HG03457 (cell line): Measurements from ENCODE around the gene ZNF70.

Experiments
- ATAC-seq: cut with Tn5 transposase; IDR thresholded peaks from one replicate; pipeline ENCODE4 v1.9.1; 2021; ENCODE audit warnings: moderate number of reproducible peaks; ENCODE audit not compliant: unreplicated experiment

ZNF70 gene

GRCh38 chr22:23720855-23721254 is 30.1 kb downstream of the ZNF70 start:
- ATAC-seq, result no peak

GRCh38 chr22:23718371-23719165 is 32.3 kb downstream of the ZNF70 start:
- no peak for ATAC-seq

- no peak for ATAC-seq
These were observed 33.8 kb downstream of the ZNF70 start for GRCh38 chr22:23716811-23717801.

- ATAC-seq, result no peak
These were observed 35.0 kb downstream of the ZNF70 start for GRCh38 chr22:23715806-23716375.

- no peak for ATAC-seq
These were observed 36.0 kb downstream of the ZNF70 start for GRCh38 chr22:23714596-23715578.

- ATAC-seq, result no peak
These were observed 37.0 kb downstream of the ZNF70 start for GRCh38 chr22:23713696-23714595.

- ATAC-seq, result no peak
These were observed 38.7 kb downstream of the ZNF70 start for GRCh38 chr22:23712256-23712655.

- no peak for ATAC-seq
These were observed 41.8 kb downstream of the ZNF70 start for GRCh38 chr22:23709107-23709506.

- no peak for ATAC-seq
These were observed 42.6 kb downstream of the ZNF70 start for GRCh38 chr22:23708270-23708669.

- no peak for ATAC-seq
These were observed 45.6 kb downstream of the ZNF70 start for GRCh38 chr22:23705358-23705757.

- ATAC-seq, result no peak
These were observed 46.1 kb downstream of the ZNF70 start for GRCh38 chr22:23704829-23705228.

- ATAC-seq, result no peak
These were observed 46.9 kb downstream of the ZNF70 start for GRCh38 chr22:23704062-23704461.

- no peak for ATAC-seq
These were observed 50.2 kb downstream of the ZNF70 start for GRCh38 chr22:23700706-23701105.

GRCh38 chr22:23698673-23699235 is 52.2 kb downstream of the ZNF70 start:
- no peak for ATAC-seq

GRCh38 chr22:23698094-23698493 is 52.8 kb downstream of the ZNF70 start:
- ATAC-seq, result no peak

GRCh38 chr22:23697031-23697970 is 53.6 kb downstream of the ZNF70 start:
- ATAC-seq, result no peak

- ATAC-seq, result peak; percentile 67
These were observed 54.5 kb downstream of the ZNF70 start for GRCh38 chr22:23696326-23696851.
